SK-N-SH (cell line): Measurements from ENCODE around the gene SNRPE. TPM values are rescaled to one million over a fixed set of nuclear protein-coding genes. Genes with fewer than 3 reads are reported as not detected.

Experiments
- CTCF ChIA-PET: fragments of 300-600, 350-600 bp; formaldehyde crosslinking; extraction: SDS; loops from one replicate; lab custom pipeline; 2021; lab: Yijun Ruan, JAX
- POLR2A ChIA-PET: fragments of 350-600 bp; sonication (Branson Sonifier 250); formaldehyde crosslinking; extraction: SDS; loops from one replicate; lab custom pipeline; 2020; ENCODE audit warnings: antibody characterized with exemption, inconsistent platforms; lab: Yijun Ruan, JAX
- DNase-seq: peaks from one replicate; pipeline ENCODE4 v3.0.0; 2012
- H2AFZ ChIP-seq: fragments of 200-600 bp; sonication (generic); 2 replicates; pipeline ENCODE4 v1.8.1; 2016; ENCODE audit warnings: antibody characterized with exemption, mild to moderate bottlenecking, low read depth
- H3F3A ChIP-seq: fragments of 200-600 bp; sonication (generic); replicated peaks from 2 replicates; pipeline ENCODE3; 2016; ENCODE audit warnings: antibody characterized with exemption, mild to moderate bottlenecking; ENCODE audit not compliant: insufficient read depth
- H3K27ac ChIP-seq, 2 experiments: fragments of 200-500 bp in 1 of 2; fragments of 200-600 bp in 1 of 2; sonication (Bioruptor generic) in 1 of 2; sonication (generic), shearing (Covaris generic) in 1 of 2; 2 replicates each; pipeline versions ENCODE4 v1.5.1 to v1.6.1; 2014 to 2016; ENCODE audit warnings: low read depth in 2 of 2, inconsistent platforms in 1 of 2, low read length in 1 of 2, mild to moderate bottlenecking in 1 of 2, mixed read lengths in 1 of 2
- H3K27me3 ChIP-seq: fragments of 200-600 bp; sonication (generic), shearing (Covaris generic); 2 replicates; pipeline ENCODE4 v1.6.1; 2016; ENCODE audit warnings: mixed run types; ENCODE audit not compliant: insufficient read depth
- H3K36me3 ChIP-seq, 2 experiments: fragments of 200-500 bp in 1 of 2; fragments of 200-600 bp in 1 of 2; sonication (Bioruptor generic) in 1 of 2; sonication (generic) in 1 of 2; replicated peaks in 1 of 2; 2 replicates each; pipeline versions ENCODE3 to v1.5.1; 2014 to 2016; ENCODE audit warnings: low read length in 1 of 2, mild to moderate bottlenecking in 1 of 2; ENCODE audit not compliant: insufficient read depth in 2 of 2, control insufficient read depth in 1 of 2
- H3K4me1 ChIP-seq, 2 experiments: fragments of 200-500 bp in 1 of 2; fragments of 200-600 bp in 1 of 2; sonication (Bioruptor generic) in 1 of 2; sonication (generic), shearing (Covaris generic) in 1 of 2; 2 replicates each; pipeline versions ENCODE4 v1.5.1 to v1.6.1; 2014 to 2016; ENCODE audit warnings: low read depth in 1 of 2, low read length in 1 of 2, mixed run types in 1 of 2; ENCODE audit not compliant: insufficient read depth in 2 of 2, control insufficient read depth in 1 of 2
- H3K4me2 ChIP-seq: fragments of 200-600 bp; sonication (generic), shearing (Covaris generic); 2 replicates; pipeline ENCODE4 v1.6.1; 2017; ENCODE audit warnings: mixed run types
- H3K4me3 ChIP-seq, 2 experiments: fragments of 200-500 bp in 1 of 2; fragments of 200-600 bp in 1 of 2; sonication (Bioruptor generic) in 1 of 2; sonication (generic), shearing (Covaris generic) in 1 of 2; 2 replicates each; pipeline versions ENCODE4 v1.5.1 to v1.8.1; 2014 to 2016; ENCODE audit warnings: low read depth in 2 of 2, inconsistent platforms in 1 of 2, low read length in 1 of 2, mild to moderate bottlenecking in 1 of 2, mixed read lengths in 1 of 2, moderate library complexity in 1 of 2
- H3K79me2 ChIP-seq: fragments of 200-600 bp; sonication (generic); 2 replicates; pipeline ENCODE4 v1.8.1; 2017; ENCODE audit warnings: mild to moderate bottlenecking; ENCODE audit not compliant: insufficient read depth
- H3K9ac ChIP-seq: fragments of 200-600 bp; sonication (generic); 2 replicates; pipeline ENCODE4 v1.6.1; 2017; ENCODE audit warnings: mixed run types
- H3K9me2 ChIP-seq: fragments of 200-600 bp; sonication (generic); 2 replicates; pipeline ENCODE4 v1.6.1; 2017; ENCODE audit warnings: mixed run types
- H3K9me3 ChIP-seq: fragments of 200-600 bp; sonication (generic); 2 replicates; pipeline ENCODE4 v1.6.1; 2017; ENCODE audit warnings: mixed run types, mild to moderate bottlenecking, moderate library complexity
- H4K20me1 ChIP-seq: fragments of 200-600 bp; sonication (generic); 2 replicates; pipeline ENCODE4 v1.6.1; 2017; ENCODE audit warnings: mild to moderate bottlenecking, mixed run types; ENCODE audit not compliant: insufficient read depth
- NRF1 ChIP-seq: IDR thresholded peaks from 2 replicates; pipeline ENCODE4 v1.6.1; 2012; ENCODE audit warnings: low read depth, mild to moderate bottlenecking, low read length
- POLR2AphosphoS5 ChIP-seq: IDR thresholded peaks from 2 replicates; pipeline ENCODE4 v1.6.1; 2012; ENCODE audit warnings: low read depth, low read length
- RXRA ChIP-seq: IDR thresholded peaks from 2 replicates; pipeline ENCODE4 v1.4.0; 2012; ENCODE audit warnings: low read depth, mild to moderate bottlenecking, borderline replicate concordance
- TAF1 ChIP-seq: IDR thresholded peaks from 2 replicates; pipeline ENCODE4 v1.6.1; 2012; ENCODE audit warnings: low read depth, mild to moderate bottlenecking, low read length, moderate library complexity, borderline replicate concordance
- TCF12 ChIP-seq: IDR thresholded peaks from 2 replicates; pipeline ENCODE4 v1.4.0; 2012
- WGBS: methylation state at CpG from one replicate; pipeline ENCODE4 v1.1.6; 2017; ENCODE audit warnings: low lambda C conversion rate; 5-methylcytosine and 5-hydroxymethylcytosine counted together
- polyA plus RNA-seq, 3 experiments: library from polyadenylated mRNA; depleted of rRNA; stranded (reverse); fragments of >200 nt; gene quantifications; 2 replicates each; pipeline ENCODE4 v1.2.3, GENCODE V29; 2012
- TF ChIP-seq, protein P1 (sequence below): IDR thresholded peaks from 2 replicates; pipeline ENCODE4; 2012
- TF ChIP-seq, protein P2 (sequence below): IDR thresholded peaks from 2 replicates; pipeline ENCODE4 v1.6.1; 2012; ENCODE audit warnings: mild to moderate bottlenecking, low read depth, low read length, moderate library complexity

SNRPE gene
- polyA plus RNA-seq, 1 of the 3 experiments (the other 2 are of a cell fraction) = 359 TPM

- H3F3A ChIP-seq = peaks cover 12% of the 10 kb centered on the region
- H3K4me2 ChIP-seq = no peak overlapping the region
- H3K36me3 ChIP-seq = peaks cover 47 to 93% of the 10 kb centered on the region in 2 experiments
- 96% methylated on average over 6 of the region's 6 CpGs for WGBS
- peaks cover 56% of the 10 kb centered on the region for H4K20me1 ChIP-seq
- no peak for DNase-seq
- TF ChIP-seq, protein P1, sequence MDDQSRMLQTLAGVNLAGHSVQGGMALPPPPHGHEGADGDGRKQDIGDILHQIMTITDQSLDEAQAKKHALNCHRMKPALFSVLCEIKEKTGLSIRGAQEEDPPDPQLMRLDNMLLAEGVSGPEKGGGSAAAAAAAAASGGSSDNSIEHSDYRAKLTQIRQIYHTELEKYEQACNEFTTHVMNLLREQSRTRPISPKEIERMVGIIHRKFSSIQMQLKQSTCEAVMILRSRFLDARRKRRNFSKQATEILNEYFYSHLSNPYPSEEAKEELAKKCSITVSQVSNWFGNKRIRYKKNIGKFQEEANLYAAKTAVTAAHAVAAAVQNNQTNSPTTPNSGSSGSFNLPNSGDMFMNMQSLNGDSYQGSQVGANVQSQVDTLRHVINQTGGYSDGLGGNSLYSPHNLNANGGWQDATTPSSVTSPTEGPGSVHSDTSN = no peak
- TF ChIP-seq NRF1 (no peak), TCF12 (no peak)
- ChIA-PET POLR2A (no interaction called here), CTCF (interaction anchor here (1.0 to 1.3 kb wide), 3 partner anchors 11 to 311 kb away, joined by 3 to 4 read pairs (median 3); no protein-coding TSS in a partner anchor)
- peaks cover 96% of the 10 kb centered on the region for H3K79me2 ChIP-seq
- H3K9me3 ChIP-seq = no peaks in the 10 kb centered on the region
- H3K4me1 ChIP-seq = no peaks in the 10 kb centered on the region
- no peak overlapping the region for H3K27ac ChIP-seq
- H2AFZ ChIP-seq = no peak overlapping the region
- no peaks in the 10 kb centered on the region for H3K9me2 ChIP-seq
- H3K4me3 ChIP-seq = no peak overlapping the region
- no peak overlapping the region for H3K9ac ChIP-seq
- H3K27me3 ChIP-seq = no peaks in the 10 kb centered on the region
Measured at GRCh38 chr1:203818399-203818798, 43.0 kb upstream of the SNRPE start.

DNA sequence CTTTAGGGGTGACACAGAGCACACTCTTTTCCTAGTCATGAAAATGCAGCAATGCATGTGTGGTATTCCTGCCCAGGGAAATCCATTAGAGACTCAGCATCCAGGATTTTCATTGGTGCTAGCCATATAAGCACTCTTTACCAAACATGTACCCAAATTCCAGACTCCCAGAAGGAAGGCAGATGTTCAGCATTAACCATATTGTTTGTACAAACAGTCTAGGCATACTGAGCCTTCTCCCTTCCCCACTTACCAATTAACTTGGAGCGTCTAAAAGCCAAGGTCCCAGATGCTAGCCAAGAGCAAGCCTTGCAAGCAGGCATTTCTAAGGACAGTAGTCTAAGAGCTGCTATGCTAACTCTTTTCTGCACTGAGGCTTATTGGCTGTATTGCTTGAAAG, 38.1 kb upstream of the SNRPE start:
- H2AFZ ChIP-seq = no peak overlapping the region
- no peaks in the 10 kb centered on the region for H3K9me3 ChIP-seq
- H3K27me3 ChIP-seq = no peaks in the 10 kb centered on the region
- no peak overlapping the region for H3K27ac ChIP-seq
- H3K4me1 ChIP-seq = peaks cover 0 to 4% of the 10 kb centered on the region in 2 experiments; a peak in 2 of 4 replicates
- H3K4me3 ChIP-seq = no peak overlapping the region
- ChIA-PET POLR2A (no interaction called here), CTCF (no interaction called here)
- H4K20me1 ChIP-seq = peaks cover 26% of the 10 kb centered on the region; the same call in 1 of the 2 replicates
- no peaks in the 10 kb centered on the region for H3K9me2 ChIP-seq
- H3K4me2 ChIP-seq = no peak overlapping the region
- peaks cover 58 to 85% of the 10 kb centered on the region in 2 experiments for H3K36me3 ChIP-seq
- peaks cover 15% of the 10 kb centered on the region for H3F3A ChIP-seq
- 100% methylated on average over 1 of the region's 1 CpG for WGBS
- DNase-seq = no peak
- TF ChIP-seq RXRA = no peak
- no peak for TF ChIP-seq POLR2AphosphoS5
- TF ChIP-seq, protein P2, sequence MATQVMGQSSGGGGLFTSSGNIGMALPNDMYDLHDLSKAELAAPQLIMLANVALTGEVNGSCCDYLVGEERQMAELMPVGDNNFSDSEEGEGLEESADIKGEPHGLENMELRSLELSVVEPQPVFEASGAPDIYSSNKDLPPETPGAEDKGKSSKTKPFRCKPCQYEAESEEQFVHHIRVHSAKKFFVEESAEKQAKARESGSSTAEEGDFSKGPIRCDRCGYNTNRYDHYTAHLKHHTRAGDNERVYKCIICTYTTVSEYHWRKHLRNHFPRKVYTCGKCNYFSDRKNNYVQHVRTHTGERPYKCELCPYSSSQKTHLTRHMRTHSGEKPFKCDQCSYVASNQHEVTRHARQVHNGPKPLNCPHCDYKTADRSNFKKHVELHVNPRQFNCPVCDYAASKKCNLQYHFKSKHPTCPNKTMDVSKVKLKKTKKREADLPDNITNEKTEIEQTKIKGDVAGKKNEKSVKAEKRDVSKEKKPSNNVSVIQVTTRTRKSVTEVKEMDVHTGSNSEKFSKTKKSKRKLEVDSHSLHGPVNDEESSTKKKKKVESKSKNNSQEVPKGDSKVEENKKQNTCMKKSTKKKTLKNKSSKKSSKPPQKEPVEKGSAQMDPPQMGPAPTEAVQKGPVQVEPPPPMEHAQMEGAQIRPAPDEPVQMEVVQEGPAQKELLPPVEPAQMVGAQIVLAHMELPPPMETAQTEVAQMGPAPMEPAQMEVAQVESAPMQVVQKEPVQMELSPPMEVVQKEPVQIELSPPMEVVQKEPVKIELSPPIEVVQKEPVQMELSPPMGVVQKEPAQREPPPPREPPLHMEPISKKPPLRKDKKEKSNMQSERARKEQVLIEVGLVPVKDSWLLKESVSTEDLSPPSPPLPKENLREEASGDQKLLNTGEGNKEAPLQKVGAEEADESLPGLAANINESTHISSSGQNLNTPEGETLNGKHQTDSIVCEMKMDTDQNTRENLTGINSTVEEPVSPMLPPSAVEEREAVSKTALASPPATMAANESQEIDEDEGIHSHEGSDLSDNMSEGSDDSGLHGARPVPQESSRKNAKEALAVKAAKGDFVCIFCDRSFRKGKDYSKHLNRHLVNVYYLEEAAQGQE = no peak
- no peak for TF ChIP-seq TAF1
- H3K79me2 ChIP-seq = peaks cover 85% of the 10 kb centered on the region
- H3K9ac ChIP-seq = no peak overlapping the region
